DND-41 (cell line): Measurements from ENCODE around the gene KATNIP.

ENCODE experiments used
- EZH2 ChIP-seq: IDR thresholded peaks from 3 replicates; pipeline ENCODE4 v1.6.1; 2012; ENCODE audit warnings: borderline replicate concordance, low read depth, mild to moderate bottlenecking, moderate library complexity, low read length, inconsistent platforms; ENCODE audit not compliant: severe bottlenecking
- TF ChIP-seq, protein P1 (sequence below): IDR thresholded peaks from 2 replicates; pipeline ENCODE4 v1.5.1; 2012; ENCODE audit warnings: borderline replicate concordance, low read length, moderate library complexity, mild to moderate bottlenecking; ENCODE audit not compliant: poor library complexity, severe bottlenecking; ENCODE audit errors: extremely low read depth

DNA sequence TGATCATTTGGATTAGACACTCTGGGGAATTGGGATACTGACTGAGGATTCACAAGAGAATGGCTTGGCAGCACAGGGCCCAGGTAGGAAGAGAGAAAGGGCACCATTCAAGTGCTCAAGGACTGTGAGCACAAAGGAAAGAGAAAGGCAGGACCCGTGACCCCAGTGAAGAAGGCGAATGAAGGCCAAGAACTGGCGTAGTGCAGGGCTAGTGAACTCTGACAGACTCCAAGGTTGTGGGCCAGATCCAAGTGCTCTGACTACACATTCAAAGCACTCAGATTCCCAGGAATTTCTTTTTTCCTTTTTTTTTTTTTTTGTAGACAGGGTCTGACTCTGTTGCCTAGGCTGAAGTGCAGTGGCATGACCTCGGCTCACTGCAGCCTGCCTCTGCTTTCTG is 5.3 kb upstream of the KATNIP start:
- TF ChIP-seq, protein P1, sequence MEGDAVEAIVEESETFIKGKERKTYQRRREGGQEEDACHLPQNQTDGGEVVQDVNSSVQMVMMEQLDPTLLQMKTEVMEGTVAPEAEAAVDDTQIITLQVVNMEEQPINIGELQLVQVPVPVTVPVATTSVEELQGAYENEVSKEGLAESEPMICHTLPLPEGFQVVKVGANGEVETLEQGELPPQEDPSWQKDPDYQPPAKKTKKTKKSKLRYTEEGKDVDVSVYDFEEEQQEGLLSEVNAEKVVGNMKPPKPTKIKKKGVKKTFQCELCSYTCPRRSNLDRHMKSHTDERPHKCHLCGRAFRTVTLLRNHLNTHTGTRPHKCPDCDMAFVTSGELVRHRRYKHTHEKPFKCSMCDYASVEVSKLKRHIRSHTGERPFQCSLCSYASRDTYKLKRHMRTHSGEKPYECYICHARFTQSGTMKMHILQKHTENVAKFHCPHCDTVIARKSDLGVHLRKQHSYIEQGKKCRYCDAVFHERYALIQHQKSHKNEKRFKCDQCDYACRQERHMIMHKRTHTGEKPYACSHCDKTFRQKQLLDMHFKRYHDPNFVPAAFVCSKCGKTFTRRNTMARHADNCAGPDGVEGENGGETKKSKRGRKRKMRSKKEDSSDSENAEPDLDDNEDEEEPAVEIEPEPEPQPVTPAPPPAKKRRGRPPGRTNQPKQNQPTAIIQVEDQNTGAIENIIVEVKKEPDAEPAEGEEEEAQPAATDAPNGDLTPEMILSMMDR = no peak
- TF ChIP-seq EZH2 = no peak
